SK-N-SH treated with all-trans-retinoic acid at 6 μM for 48 hours (cell line): Measurements from ENCODE around the gene PIM1.

Source experiments
- ARNTL ChIP-seq: fragments of 450-650 bp; formaldehyde crosslinking; IDR thresholded peaks from 2 replicates; pipeline ENCODE4 v1.5.0; 2020; ENCODE audit warnings: low read depth, mild to moderate bottlenecking, moderate library complexity, borderline replicate concordance
- PPARA ChIP-seq: fragments of 250-450 bp; sonication (Bioruptor Pico); IDR thresholded peaks from 2 replicates; pipeline ENCODE4 v1.5.0; 2020; ENCODE audit warnings: mild to moderate bottlenecking, borderline replicate concordance
- SNAI2 ChIP-seq: fragments of 250-450 bp; sonication (Bioruptor Pico); IDR thresholded peaks from 2 replicates; pipeline ENCODE4 v1.5.0; 2020; ENCODE audit warnings: mild to moderate bottlenecking, moderate library complexity
- ZC3H10 ChIP-seq: fragments of 250-450 bp; sonication (Bioruptor Pico); IDR thresholded peaks from 2 replicates; pipeline ENCODE4 v1.5.1; 2021; ENCODE audit warnings: mild to moderate bottlenecking, moderate library complexity
- TF ChIP-seq, protein P1 (sequence below): fragments of 250-450 bp; sonication (Bioruptor Pico); IDR thresholded peaks from 2 replicates; pipeline ENCODE4 v1.8.0; 2020; ENCODE audit warnings: mild to moderate bottlenecking, moderate library complexity, borderline replicate concordance
- TF ChIP-seq, protein P2 (sequence below): fragments of 250-450 bp; sonication (Bioruptor Pico); IDR thresholded peaks from 2 replicates; pipeline ENCODE4 v1.5.1; 2020; ENCODE audit warnings: low read depth, mild to moderate bottlenecking, moderate library complexity

DNA sequence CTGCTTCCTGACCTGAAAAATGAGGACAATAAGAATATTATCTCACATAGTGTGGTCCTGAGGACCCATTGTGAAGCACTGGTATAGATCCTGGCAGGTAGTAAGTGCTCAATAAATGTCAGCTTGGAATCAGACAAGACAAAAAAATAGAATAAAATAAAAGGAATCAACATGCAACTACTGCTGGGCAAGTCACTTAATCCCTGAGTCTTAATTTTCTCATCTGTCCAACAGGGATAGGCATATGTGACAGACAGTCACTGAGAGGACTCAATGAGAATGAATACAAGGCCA lies 38.0 kb upstream of the PIM1 start:
- TF ChIP-seq ARNTL (CRISPR knock-in tag) = no peak
- TF ChIP-seq, protein P1, sequence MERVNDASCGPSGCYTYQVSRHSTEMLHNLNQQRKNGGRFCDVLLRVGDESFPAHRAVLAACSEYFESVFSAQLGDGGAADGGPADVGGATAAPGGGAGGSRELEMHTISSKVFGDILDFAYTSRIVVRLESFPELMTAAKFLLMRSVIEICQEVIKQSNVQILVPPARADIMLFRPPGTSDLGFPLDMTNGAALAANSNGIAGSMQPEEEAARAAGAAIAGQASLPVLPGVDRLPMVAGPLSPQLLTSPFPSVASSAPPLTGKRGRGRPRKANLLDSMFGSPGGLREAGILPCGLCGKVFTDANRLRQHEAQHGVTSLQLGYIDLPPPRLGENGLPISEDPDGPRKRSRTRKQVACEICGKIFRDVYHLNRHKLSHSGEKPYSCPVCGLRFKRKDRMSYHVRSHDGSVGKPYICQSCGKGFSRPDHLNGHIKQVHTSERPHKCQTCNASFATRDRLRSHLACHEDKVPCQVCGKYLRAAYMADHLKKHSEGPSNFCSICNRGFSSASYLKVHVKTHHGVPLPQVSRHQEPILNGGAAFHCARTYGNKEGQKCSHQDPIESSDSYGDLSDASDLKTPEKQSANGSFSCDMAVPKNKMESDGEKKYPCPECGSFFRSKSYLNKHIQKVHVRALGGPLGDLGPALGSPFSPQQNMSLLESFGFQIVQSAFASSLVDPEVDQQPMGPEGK = no peak
- TF ChIP-seq, protein P2, sequence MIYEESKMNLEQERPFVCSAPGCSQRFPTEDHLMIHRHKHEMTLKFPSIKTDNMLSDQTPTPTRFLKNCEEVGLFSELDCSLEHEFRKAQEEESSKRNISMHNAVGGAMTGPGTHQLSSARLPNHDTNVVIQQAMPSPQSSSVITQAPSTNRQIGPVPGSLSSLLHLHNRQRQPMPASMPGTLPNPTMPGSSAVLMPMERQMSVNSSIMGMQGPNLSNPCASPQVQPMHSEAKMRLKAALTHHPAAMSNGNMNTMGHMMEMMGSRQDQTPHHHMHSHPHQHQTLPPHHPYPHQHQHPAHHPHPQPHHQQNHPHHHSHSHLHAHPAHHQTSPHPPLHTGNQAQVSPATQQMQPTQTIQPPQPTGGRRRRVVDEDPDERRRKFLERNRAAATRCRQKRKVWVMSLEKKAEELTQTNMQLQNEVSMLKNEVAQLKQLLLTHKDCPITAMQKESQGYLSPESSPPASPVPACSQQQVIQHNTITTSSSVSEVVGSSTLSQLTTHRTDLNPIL (CRISPR knock-in tag) = no peak
- TF ChIP-seq PPARA (CRISPR knock-in tag) = no peak
- TF ChIP-seq ZC3H10 (CRISPR knock-in tag) = no peak
- no peak for TF ChIP-seq SNAI2
